HG02571 (cell line): Measurements from ENCODE around the gene ASTN2.

Source experiments
- ATAC-seq: cut with Tn5 transposase; IDR thresholded peaks from one replicate; pipeline ENCODE4 v1.9.1; 2021; ENCODE audit warnings: mild to moderate bottlenecking, moderate library complexity; ENCODE audit not compliant: unreplicated experiment

ASTN2 gene

DNA sequence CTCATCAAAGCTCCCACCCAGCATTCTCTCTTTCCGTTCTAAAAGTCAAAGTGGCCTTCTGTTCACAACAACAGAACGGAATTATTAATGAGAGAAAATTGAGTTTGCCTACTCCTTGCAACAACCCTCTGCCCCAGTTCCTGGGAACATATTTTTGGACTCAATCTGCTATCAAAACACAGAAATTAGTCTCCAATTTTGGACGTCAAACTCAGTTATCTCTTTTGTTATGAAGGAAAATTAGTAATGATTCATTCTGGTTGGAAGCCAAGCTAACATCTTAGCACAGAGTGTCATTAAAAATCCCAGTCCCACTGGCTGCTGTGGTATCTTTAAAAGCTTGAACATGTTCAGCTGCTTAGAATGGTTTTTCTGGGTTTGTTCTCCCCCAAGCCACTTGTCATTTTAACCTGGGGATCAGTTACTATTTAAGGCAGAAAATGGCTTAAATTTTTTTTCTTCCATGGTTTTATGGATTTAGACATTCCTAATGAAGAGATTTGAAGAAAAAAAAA, 384.5 kb downstream of the ASTN2 start:
- no peak for ATAC-seq

DNA sequence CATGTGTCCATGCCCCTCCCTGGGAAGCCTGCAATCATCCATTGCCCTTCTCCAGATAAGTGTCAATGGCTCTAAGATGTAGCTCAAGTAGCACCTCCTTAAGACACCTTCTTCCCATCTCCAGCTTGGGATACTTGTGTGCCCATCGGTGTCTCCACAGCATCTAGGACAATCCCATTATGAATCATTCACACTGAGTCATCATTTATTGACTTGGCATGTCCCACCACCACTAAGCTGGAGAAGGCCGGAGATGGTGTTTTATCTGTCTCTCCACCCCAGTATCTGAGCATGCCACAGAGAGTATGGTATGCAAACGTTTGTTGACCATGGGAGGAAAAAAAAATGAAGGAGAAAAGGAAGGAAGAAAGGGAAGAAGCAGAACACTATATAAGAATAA, 385.5 kb downstream of the ASTN2 start:
- no peak for ATAC-seq

DNA sequence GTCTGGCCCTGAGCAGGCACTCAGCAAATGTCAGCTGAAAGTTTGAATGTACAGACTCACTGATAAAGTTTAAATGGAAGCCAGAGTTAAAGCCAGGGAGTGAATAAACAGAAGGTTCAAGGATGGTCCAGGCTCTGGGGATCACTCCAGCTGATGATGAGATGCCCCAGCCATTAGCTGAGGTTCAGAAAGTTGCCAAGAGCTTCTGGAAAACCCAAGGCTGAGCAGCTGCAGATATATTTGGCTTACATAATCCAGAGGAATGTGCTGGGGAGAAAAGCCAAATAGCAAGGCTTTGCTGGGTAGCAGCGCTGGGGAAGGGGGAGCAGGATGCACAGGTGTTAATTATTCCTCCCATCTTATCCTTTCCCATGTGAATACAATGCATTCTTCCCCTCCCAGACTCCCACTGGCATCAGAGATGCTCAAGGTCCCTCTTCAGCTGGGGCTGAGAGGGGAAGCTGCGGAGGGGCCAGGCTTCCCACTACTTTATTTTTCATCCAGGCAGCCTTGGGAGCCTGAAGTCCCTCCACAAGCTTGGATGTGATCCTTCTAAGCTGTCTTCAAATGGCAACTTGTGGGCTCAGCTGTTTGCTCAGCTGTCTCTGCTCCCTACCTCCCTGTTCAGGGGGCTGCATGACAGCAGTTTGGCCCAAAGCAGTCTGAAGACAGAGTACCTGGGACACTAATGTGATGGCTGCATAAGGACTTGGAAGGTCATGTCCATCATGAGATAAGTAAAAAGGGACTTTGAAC, 386.6 kb downstream of the ASTN2 start:
- no peak for ATAC-seq

DNA sequence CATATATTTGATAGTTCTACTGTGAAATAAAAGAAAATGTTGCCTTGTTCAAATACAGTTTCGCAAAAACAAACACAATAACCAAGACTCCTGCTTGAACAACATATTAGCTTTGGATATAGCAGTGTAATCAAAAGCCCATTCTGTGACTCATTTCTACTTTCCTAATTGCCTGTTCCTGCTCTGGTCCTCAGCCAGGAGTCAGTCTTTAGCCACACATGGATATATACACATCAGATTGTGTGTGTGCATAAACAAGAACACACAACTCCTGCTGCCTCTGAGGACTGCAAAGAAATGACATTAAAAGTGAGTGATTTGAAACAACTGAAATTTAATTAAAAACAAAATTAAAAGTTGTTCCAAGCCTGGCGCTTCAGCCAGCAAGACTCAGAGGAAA, 393.0 kb downstream of the ASTN2 start:
- ATAC-seq = no peak

DNA sequence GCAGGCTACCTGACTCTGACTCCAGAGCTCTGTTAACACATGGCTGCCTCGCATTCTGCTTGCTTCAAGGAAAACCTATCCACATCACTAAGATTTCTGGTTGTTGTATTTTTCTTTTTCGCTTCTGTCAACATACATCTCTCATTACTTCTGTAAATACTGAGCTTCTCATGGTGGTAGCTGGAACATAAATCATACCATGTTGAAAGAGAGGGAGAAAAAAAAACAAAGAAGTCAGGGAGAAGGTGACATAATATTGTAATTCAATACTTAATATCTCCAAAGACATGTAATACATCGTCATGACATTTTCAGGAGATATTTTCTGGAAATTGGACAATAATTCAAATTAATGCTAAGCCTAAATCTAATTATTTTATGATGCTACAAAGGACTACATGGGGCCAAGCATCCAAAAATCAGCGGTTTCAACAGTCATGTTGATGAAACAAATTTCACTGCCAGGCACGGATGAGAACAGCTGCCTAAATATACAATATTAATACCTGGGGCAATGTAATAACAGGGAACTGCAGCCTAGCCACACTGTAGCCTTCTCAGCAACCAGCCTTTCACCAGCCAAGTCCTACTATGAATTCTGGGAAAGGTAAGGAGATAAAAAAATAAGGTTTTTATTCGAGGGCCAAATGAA, 395.8 kb downstream of the ASTN2 start:
- ATAC-seq = no peak

DNA sequence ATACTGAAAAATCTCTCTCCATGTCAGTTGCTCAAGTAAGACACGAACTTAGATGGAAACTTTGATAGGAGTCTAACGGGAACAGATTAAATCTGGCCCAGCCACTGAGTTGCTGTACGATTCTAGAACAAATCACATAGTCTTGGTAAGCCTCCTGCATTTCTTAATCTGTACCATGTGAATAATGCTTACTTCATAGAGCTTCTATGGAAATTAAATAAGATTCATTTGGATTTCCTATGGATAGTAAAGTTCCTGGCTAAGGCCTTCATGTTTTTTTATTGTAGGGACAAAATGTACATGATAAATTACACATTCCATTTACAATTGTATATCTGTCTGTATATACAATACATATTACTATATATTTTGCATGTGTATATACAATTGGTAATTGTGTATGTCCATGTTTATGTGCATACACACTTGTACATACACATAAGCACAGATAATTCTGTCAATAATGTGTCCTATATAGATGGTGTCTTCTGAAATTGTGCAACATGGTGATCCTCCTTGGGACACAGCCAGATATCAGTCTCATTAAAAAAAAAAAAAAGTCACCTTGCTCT, 397.4 kb downstream of the ASTN2 start:
- ATAC-seq = no peak

DNA sequence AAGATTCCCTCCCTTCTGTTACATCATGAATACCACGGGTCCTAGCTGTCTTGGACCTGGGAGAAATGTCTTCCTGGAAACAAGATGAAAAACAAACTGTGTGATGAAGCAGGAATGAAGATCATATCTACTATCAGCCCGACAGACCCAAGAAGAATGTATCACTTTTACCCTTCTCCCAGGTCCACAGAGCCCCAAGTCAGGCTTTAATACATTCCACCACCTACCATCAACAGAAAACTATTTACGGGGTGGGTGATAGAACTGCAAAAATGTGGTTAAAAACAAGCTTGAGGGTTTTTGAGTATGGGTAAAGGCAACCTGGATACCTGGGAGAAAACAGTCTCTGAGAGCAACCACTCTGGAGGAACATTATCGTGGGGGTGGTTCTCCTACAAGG, 400.8 kb downstream of the ASTN2 start:
- no peak for ATAC-seq

DNA sequence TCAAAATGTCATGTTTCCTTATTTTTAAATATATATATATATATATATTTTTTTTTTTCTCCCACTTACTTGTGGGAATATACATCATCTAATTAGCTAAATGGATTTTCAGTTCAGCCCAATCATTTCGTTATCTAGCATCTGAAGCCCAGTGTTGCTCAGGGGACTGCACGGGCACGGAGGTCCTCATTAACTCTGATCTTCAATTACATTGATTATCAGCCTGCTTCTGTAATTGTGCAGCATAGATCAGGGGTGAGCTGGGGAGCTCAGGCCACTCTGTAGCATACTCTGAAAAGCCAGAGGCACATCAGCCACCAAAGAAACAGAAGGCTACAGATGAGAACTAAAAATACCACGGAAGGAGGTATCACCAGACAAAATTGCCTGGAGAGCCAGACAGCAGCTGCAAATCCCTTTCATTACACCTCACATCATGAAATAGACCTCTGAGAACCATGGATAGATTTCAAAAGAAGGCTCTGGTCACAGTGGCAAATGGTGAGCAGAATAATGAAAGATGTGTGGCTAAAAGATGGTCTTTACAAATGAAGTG, 401.3 kb downstream of the ASTN2 start:
- ATAC-seq = no peak

DNA sequence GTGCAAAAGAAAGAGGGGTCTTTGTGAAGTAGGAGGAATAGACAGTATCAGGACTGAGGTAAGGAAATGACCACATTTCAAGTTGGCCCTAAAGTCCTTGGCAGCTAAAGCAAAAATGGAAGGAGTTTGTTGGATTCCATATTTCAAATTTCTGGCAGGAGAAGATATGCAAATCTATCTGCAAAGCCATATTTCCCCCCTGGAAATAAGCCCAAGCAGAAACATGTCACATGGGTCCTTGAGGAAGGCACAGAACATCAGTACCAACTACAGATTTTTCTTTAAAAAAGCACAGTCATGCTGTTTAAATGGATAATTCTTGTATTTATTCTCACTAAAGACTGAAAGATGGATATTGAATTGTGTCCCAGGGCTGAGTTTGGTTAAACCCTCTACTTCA, 404.8 kb downstream of the ASTN2 start:
- ATAC-seq = no peak

DNA sequence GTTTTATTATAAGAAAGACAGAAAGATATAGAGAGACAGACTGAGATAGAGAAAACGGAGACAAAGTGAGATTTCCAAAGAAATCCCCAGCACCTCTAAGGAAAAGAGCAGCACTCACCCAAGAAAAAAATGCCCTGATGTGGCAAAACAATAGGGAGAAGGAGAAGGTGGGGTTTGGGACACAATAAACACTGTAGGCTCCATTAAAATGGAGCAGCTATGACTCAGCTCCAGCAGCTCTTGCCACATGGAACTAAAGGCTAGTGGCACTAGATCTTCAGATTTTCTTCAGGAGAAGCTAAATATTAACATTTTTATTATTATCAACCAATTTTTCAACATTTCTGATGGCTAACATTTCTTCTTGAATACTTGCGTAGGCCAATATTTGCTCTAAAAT, 406.0 kb downstream of the ASTN2 start:
- no peak for ATAC-seq

DNA sequence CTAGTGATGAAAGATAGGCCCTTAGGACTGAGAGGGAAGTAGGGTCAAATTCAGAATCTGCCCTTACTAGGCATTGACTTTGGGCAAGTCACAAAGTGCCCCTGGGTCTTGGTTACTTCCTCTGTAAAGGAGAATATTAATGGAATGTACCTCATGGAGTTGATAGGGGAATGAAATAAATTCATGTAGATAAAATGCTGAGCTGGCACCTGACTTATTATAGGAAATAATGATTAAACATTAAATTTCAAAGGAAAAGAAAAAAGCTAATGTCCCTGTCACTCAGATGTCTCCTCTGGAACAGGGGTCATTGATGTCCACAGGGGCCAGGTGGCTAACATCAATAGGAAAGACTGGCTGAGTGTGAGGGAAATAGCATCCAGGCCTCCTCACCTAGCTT, 406.4 kb downstream of the ASTN2 start:
- no peak for ATAC-seq

DNA sequence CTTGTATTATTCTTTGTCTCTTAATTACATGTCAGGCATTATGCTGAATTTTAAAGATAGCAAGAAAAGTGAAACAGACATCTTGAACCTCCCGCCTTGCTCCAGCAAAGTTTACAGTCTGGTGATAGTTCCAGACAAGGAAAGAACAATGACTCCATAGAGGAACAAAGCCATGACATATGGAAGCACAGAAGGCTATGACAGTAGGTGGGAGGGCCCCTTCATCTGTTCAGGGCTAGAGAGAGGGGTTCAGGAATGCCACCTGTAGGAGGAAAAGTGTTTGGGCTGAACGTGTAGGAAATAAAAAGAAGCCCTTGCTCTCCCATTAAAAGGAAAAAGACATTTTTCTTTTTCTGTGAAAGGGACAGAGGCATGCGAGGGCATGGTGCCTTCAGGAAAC, 412.2 kb downstream of the ASTN2 start:
- ATAC-seq = no peak

DNA sequence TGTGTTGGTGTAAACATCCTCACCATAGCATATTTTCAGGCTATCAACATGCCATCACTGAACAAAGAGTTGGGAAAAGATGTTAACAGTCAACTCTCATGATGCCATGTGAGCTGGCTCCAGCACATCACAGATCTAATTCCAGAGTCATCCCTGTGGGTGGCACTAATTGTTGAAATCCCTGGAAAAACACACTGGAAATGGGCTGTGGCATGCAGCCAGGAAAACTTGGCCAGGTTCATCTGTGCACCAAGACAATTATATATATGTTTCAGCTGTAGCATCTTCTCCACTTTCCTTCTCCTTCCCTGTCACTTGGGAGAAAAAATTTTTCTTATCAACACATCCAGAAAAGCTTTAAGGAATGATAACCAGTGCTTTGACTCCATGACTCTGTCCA, 414.0 kb downstream of the ASTN2 start:
- ATAC-seq = no peak

DNA sequence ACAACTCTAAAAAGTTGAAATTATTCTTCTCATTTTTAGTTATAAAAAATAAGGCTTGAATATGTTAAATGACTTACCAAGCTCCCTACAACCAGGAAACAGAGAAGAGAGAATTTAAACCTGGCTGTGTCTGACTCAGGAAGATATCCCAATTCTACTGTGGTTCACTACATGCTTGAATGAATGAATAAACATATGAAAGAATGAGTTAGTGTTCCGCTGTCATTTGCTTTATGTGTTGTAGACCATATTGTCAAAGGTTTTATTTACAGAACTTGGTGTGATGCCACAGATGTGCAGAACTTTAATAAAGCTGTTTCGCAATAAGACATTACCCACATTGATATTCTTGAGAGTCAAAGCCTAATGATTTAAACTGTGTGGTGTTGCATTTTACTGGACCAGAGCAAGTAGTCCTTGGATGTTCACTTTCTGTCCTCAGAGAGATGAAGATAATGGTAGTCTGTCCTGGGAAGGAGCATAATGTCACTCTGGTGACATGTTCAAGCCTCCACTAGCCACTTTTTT, 414.6 kb downstream of the ASTN2 start:
- no peak for ATAC-seq

DNA sequence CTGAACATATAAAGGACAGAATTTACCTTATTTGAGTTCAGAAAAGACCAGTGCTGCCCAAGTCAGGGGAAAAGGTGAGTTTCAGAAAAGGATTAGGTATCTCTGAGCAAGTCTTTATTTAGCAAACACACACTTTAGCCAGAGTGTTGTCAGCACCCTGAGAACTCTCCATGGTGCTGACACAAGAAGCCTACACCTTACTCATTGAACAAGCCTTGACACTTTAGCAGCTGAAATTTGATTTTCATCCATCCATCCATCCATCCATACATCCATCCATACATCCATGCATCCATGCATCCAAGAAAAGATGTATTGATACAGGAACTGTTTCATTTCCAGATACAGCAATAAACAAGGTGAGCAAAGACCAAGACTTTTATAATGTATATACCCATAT, 416.6 kb downstream of the ASTN2 start:
- no peak for ATAC-seq

DNA sequence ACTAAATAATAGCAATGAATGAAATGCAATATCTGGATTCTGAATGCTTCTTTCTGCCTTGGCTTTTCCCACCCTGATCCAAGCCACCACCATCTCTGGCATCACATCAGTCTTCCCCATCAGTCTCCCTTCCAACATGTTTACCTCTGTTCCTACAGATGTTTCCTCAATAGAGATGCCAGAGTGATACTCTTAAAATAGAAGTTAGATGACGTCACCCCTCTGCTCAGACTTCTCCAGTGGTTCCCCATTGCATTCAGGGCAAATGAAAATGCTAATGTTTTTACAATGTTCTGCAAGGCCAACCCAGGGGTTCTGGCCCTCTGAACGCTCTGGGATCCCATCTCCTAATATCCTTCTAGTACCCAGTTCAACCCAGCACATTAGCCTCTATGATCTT, 422.0 kb downstream of the ASTN2 start:
- ATAC-seq = no peak

DNA sequence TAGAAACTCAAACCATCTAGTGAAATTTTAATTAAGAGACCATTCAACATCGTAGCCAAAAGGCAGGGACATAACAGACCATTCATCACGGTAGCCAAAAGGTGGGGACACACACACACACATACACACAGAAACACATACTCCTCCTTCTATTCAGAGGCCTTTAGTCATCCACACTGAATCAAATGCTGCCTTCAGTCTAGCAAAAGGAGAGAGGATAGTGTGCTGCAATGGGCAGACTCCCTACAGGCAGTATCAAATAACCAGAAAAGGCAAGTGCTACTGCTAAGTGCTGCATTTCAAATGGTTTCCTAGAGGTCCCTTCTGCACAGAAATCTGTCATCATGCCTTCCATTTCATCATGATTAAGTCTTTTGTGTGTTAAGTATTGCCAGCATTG, 423.8 kb downstream of the ASTN2 start:
- ATAC-seq = no peak

DNA sequence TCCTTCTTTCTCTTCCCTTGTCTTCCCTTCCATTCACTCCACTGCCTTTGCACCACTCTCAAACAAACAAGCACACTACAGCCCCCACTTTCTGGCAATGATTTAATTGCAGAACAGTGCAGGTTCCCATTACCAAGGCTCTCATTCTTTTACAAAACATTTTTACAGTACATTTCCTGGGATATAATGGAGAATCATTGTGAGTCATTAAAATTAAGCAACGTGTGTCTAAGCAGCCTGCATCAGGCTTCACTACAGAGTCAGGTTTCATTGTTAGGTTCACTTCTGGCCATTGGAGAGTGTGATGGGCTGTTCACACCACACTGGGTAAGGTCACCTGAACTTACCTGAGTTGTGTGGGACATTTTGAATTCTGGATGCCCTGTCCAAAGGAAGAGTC, 424.3 kb downstream of the ASTN2 start:
- no peak for ATAC-seq

DNA sequence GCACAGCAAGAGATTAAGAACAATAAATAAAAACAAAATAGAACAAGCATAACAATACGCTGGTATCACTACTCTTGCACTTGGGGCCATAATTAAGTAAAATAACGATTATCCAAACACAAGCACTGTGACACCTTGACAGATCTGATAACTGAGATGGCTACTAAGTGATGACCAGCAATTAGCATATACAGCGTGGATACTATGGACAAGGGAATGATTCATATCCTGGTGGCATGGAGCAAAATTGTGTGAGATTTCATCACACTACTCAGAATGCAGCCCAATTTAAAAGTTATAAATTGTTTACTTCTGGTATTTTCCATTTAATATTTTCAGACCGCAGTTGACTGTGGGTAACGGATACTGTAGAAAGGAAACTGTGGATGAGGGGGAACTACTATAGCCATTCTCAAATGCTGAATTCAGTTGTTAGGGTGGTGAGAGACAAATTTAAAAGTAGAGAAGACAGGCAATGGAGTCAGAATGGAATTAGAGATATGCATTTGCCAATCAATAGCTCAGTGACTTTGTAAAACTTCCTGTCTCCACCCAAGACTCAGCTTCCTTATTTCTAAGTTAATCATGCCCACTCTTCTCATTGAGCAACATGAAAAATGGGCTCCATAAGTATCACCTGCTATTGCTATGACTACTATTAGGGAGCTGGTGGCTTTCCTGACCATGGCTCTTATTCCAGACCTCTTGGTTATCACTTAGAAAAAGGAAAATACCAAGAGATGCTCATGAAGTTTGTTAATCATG, 427.0 kb downstream of the ASTN2 start:
- no peak for ATAC-seq

DNA sequence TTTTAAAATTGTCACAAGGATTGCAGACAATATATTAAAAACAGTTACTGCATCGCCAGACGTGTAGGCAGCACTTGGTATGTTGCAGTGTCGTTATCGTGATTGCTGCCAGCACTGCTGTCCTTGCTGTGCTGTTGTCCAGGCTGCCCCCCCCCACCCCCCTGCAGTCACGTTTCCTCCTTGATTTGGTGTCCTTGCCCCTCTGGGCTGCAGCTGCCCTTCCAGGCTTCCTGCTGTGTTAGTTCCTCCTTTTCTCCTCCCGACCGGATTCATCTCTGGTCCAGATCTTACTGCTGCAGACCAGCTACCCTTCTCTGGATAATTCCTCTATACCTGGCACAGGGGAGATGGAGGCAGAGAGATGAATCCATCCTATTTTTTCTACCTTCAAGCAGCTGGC, 428.8 kb downstream of the ASTN2 start:
- no peak for ATAC-seq

DNA sequence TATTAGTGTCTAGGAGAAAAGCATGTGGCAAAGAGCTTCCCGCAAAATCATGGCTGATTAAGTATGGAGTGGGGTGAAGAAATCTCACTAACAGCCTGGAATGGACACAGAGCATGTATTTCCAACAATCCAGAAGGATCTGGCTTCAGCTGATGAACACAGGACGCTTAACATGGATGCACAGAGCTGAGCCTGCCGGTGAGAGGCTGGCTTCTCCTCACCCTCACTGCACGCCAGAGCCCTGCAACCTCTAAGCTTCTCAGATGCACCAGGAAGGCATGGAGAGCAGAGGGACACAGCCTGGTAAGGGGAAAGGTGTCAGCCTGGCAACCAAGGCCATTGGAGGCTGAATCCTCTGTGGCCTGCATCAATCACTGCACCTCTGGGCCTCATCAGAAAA, 429.3 kb downstream of the ASTN2 start:
- no peak for ATAC-seq
